PC-9 (cell line): ENCODE measurements around the gene JOSD2. TPM values are rescaled to one million over a fixed set of nuclear protein-coding genes. Genes with fewer than 3 reads are reported as not detected.
A peak's percentile ranks its signal among the peaks of the same experiment; 100 is the strongest.

ENCODE experiments used
- BruUV-seq: library from RNA; stranded (reverse); fragments of 400-500 nt; replicated peaks from 2 replicates; lab custom pipeline; 2021; lab: Mats Ljungman, UMichigan
- CTCF ChIA-PET: fragments of 300-600 bp; sonication (Branson Sonifier 250); formaldehyde crosslinking; loops from one replicate; lab custom pipeline; 2022; ENCODE audit warnings: antibody characterized with exemption; lab: Charles Lee
- POLR2A ChIA-PET: fragments of 300-600 bp; sonication (Branson Sonifier 250); formaldehyde crosslinking; loops from one replicate; lab custom pipeline; 2022; ENCODE audit warnings: antibody characterized with exemption; ENCODE audit not compliant: unreplicated experiment; lab: Charles Lee
- DNase-seq, 2 experiments: peaks; one replicate each; pipeline versions ENCODE4 v3.0.0 to v3.0.0-alpha.2; 2015 to 2022; ENCODE audit warnings: mixed read lengths in 1 of 2
- H2AFZ ChIP-seq: fragments of 200-600 bp; sonication (generic); 2 replicates; pipeline ENCODE4 v1.8.1; 2017; ENCODE audit warnings: antibody characterized with exemption
- H3F3A ChIP-seq: fragments of 200-600 bp; sonication (generic); 2 replicates; pipeline ENCODE4 v1.8.1; 2017; ENCODE audit warnings: antibody characterized with exemption, mild to moderate bottlenecking, low read depth; ENCODE audit not compliant: insufficient read depth
- H3K27ac ChIP-seq: fragments of 200-600 bp; sonication (generic); 2 replicates; pipeline ENCODE4 v1.6.1; 2016; ENCODE audit warnings: mixed run types
- H3K27me3 ChIP-seq: fragments of 200-600 bp; sonication (generic); 2 replicates; pipeline ENCODE4 v1.6.1; 2016; ENCODE audit warnings: low read depth, mixed run types; ENCODE audit not compliant: insufficient read depth
- H3K36me3 ChIP-seq: fragments of 200-600 bp; sonication (generic); 2 replicates; pipeline ENCODE4 v1.6.1; 2016; ENCODE audit warnings: low read depth, mixed run types
- H3K4me1 ChIP-seq: fragments of 200-600 bp; sonication (generic); replicated peaks from 2 replicates; pipeline ENCODE4 v1.6.1; 2016; ENCODE audit warnings: mixed run types; ENCODE audit not compliant: insufficient read depth
- H3K4me2 ChIP-seq: fragments of 200-600 bp; sonication (generic); 2 replicates; pipeline ENCODE4 v1.6.1; 2017; ENCODE audit warnings: mixed run types
- H3K4me3 ChIP-seq: fragments of 200-600 bp; sonication (generic); 2 replicates; pipeline ENCODE4 v1.6.1; 2016; ENCODE audit warnings: mixed run types
- H3K79me2 ChIP-seq: fragments of 200-600 bp; sonication (generic); 2 replicates; pipeline ENCODE4 v1.6.1; 2017; ENCODE audit warnings: low read depth, mixed run types
- H3K9me2 ChIP-seq: fragments of 200-600 bp; sonication (generic); 2 replicates; pipeline ENCODE4 v1.8.1; 2017; ENCODE audit warnings: mild to moderate bottlenecking; ENCODE audit not compliant: insufficient read depth
- H3K9me3 ChIP-seq: fragments of 200-600 bp; sonication (generic); 2 replicates; pipeline ENCODE4 v1.8.1; 2016; ENCODE audit warnings: low read depth; ENCODE audit not compliant: insufficient read depth
- H4K20me1 ChIP-seq: fragments of 200-600 bp; sonication (generic); 2 replicates; pipeline ENCODE4 v1.8.1; 2017; ENCODE audit not compliant: insufficient read depth
- EZH2 ChIP-seq: fragments of 200-600 bp; sonication (generic); IDR thresholded peaks from 2 replicates; pipeline ENCODE4 v1.8.0; 2017; ENCODE audit warnings: antibody characterized with exemption, low read depth
- intact Hi-C: fragments of 100-400 bp; cut with micrococcal nuclease; formaldehyde crosslinking; loops from one replicate; pipeline ENCODE4 v1.10.0; 2022; ENCODE audit not compliant: unreplicated experiment
- total RNA-seq: library from RNA; stranded (reverse); gene quantifications from 2 replicates; pipeline ENCODE4 v1.2.3, GENCODE V29; 2021
- TF ChIP-seq, protein P1 (sequence below): fragments of 200-600 bp; sonication (generic); conservative IDR thresholded peaks from 2 replicates; pipeline ENCODE4 v1.6.1; 2017; ENCODE audit warnings: mixed run types, antibody characterized with exemption, mild to moderate bottlenecking, moderate library complexity

Gene JOSD2
- total RNA-seq, 1 experiment from 2014 or later: 44.3 TPM

DNA sequence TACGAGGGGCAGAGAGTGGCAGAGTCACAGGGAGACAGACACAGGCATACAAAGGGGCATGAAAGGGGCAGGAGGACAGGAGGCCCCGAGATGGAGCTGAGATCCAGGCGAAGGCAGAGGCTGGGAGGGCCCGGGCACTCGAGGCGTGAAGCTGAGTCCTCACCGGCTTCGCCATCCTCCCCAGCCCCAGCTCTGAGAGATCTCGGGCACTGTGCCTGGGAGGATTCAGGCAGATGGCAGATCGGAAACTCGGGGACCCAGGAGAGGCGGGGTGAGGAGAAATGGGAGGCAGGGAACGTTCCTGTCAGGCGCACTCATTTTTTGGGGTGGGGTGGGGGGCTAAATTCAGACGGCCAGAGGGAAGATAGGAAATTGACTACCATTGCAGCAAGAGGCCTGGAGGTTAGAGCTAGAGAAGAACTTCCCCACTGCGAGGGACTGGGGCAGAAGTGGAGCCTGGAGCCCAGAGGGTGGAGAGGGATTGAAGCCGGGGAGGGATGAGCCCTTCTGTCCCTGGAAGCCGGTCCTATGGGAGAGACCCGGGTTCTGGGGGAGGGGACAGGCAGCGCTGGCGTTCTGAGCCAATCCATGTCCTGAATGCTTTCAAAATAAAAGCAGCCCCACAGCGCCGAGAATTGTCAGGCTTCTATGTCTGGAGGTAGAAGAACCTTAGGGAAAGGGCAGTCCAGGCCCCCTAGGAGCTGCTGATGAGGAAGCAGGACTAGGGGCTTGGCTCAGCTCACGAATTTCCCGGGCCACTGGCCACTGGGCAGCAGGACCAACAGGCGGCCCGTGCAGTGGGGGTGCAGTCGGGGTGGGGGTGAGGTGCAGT lies 44.7 kb upstream of the JOSD2 start:
- Histone ChIP-seq H3K27ac (no peak overlapping the region), H3K36me3 (no peaks in the 10 kb centered on the region), H2AFZ (no peak overlapping the region), H3K4me1 (no peaks in the 10 kb centered on the region), H3K79me2 (no peaks in the 10 kb centered on the region), H4K20me1 (peaks cover 5% of the 10 kb centered on the region; the same call in 1 of the 2 replicates), H3F3A (no peaks in the 10 kb centered on the region), H3K4me2 (peak overlapping the region; percentile 69), H3K27me3 (peaks cover 100% of the 10 kb centered on the region), H3K4me3 (no peak overlapping the region), H3K9me2 (no peaks in the 10 kb centered on the region), H3K9me3 (no peaks in the 10 kb centered on the region)
- ChIA-PET POLR2A (no interaction called here), CTCF (interaction anchor here (0.5 to 1.0 kb wide), 5 partner anchors 11 to 211 kb away, joined by 3 to 5 read pairs (median 4); partner anchors contain the start of gene JOSD2)
- intact Hi-C loops: no loop called here
- TF ChIP-seq, protein P1, sequence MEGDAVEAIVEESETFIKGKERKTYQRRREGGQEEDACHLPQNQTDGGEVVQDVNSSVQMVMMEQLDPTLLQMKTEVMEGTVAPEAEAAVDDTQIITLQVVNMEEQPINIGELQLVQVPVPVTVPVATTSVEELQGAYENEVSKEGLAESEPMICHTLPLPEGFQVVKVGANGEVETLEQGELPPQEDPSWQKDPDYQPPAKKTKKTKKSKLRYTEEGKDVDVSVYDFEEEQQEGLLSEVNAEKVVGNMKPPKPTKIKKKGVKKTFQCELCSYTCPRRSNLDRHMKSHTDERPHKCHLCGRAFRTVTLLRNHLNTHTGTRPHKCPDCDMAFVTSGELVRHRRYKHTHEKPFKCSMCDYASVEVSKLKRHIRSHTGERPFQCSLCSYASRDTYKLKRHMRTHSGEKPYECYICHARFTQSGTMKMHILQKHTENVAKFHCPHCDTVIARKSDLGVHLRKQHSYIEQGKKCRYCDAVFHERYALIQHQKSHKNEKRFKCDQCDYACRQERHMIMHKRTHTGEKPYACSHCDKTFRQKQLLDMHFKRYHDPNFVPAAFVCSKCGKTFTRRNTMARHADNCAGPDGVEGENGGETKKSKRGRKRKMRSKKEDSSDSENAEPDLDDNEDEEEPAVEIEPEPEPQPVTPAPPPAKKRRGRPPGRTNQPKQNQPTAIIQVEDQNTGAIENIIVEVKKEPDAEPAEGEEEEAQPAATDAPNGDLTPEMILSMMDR: no peak
- no peak for TF ChIP-seq EZH2
- BruUV-seq: no TSS peak
- no peak for DNase-seq

DNA sequence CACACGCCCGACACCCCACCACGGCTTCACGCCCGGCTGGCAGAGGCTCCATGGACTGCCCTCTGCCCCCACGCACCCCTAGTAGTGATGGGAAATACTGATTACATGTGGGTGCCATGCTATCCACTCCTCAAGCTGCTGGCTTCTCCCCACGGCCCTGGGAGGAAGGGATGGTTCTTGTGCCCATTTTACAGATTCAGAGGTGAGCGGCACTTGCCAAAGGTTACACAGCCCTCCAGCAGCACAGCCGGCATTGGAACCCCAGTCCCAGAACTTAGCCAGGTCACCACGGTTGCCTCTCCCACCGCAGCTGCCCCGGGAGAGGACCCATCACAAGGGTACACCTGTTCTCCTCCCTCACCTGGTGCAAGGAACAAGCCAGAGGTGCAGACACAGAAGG lies 44.0 kb upstream of the JOSD2 start:
- Histone ChIP-seq H2AFZ (no peak overlapping the region), H3K4me1 (no peaks in the 10 kb centered on the region), H3K27me3 (peaks cover 100% of the 10 kb centered on the region), H3K9me3 (no peaks in the 10 kb centered on the region), H3K9me2 (no peaks in the 10 kb centered on the region), H3K79me2 (no peaks in the 10 kb centered on the region), H3K36me3 (no peaks in the 10 kb centered on the region), H3K4me3 (no peak overlapping the region), H3K4me2 (no peak overlapping the region), H4K20me1 (peaks cover 5% of the 10 kb centered on the region; the same call in 1 of the 2 replicates), H3K27ac (no peak overlapping the region), H3F3A (no peaks in the 10 kb centered on the region)
- POLR2A ChIA-PET: no interaction called here
- no peak for TF ChIP-seq EZH2
- TF ChIP-seq, protein P1: no peak
- intact Hi-C loops: no loop called here
- BruUV-seq: no TSS peak
- CTCF ChIA-PET: no interaction called here
- DNase-seq: no peak

DNA sequence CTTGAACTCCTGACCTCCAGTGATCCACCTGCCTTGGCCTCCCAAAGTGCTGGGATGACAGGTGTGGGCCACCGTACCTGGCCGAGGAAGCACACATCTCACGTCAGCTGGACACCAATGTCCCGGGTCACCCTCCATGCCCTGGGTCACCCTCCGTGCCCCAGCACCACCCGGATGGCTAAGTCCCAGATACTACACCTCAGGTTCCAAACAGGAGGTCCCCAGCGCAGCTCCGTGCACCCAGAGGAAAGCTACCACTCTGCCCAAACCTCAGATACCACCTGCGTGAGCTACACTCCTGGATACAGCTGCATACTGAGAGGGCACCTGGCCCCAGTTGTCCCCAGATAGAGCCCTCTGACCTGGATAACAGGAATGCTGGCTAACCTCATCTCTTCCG lies 43.2 kb upstream of the JOSD2 start:
- no peaks in the 10 kb centered on the region for H3K9me2 ChIP-seq
- no TSS peak for BruUV-seq
- no peak overlapping the region for H2AFZ ChIP-seq
- ChIA-PET POLR2A (no interaction called here), CTCF (no interaction called here)
- H3K79me2 ChIP-seq: no peaks in the 10 kb centered on the region
- H3K4me3 ChIP-seq: no peak overlapping the region
- no peak overlapping the region for H3K27ac ChIP-seq
- intact Hi-C loops: no loop called here
- TF ChIP-seq, protein P1: no peak
- TF ChIP-seq EZH2: no peak
- H3K9me3 ChIP-seq: no peaks in the 10 kb centered on the region
- H4K20me1 ChIP-seq: peaks cover 5% of the 10 kb centered on the region; the same call in 1 of the 2 replicates
- no peaks in the 10 kb centered on the region for H3K36me3 ChIP-seq
- H3K4me1 ChIP-seq: no peaks in the 10 kb centered on the region
- DNase-seq: no peak
- H3K27me3 ChIP-seq: peaks cover 100% of the 10 kb centered on the region
- no peak overlapping the region for H3K4me2 ChIP-seq
- no peaks in the 10 kb centered on the region for H3F3A ChIP-seq
